ENCODE data around the gene CTCF. TPM values are rescaled to one million over a fixed set of nuclear protein-coding genes. Genes with fewer than 3 reads are reported as not detected.

Gene CTCF
- total RNA-seq, 2 donors from 2014 or later = 61.3 to 74.6 TPM

GRCh38 chr16:67528870-67529581 lies 33.3 kb upstream of the CTCF start:
- Histone ChIP-seq H3K27ac (ENCODE audit: low read depth, low read length) (peak overlapping the region; percentile 21), H3K4me3 (ENCODE audit: low read length) (peak overlapping the region; percentile 83), H3K36me3 (ENCODE audit: control insufficient read depth, insufficient read depth, low read length) (no peaks in the 10 kb centered on the region), H3K9ac (ENCODE audit: extremely low read depth, low read length, poor library complexity, severe bottlenecking) (peak overlapping the region; percentile 63), H3K27me3 (ENCODE audit: control insufficient read depth, insufficient read depth, low read length, poor library complexity, severe bottlenecking) (peaks cover 36% of the 10 kb centered on the region), H3K9me3 (ENCODE audit: control insufficient read depth, low read length) (no peaks in the 10 kb centered on the region), H3K4me1 (ENCODE audit: control insufficient read depth, insufficient read depth, low read length) (peaks cover 7% of the 10 kb centered on the region)
- peak overlapping the region; percentile 76 for H3K27ac Mint-ChIP-seq
- peaks cover 2% of the 10 kb centered on the region for H3K36me3 Mint-ChIP-seq (ENCODE audit: low read depth)
- WGBS, 2 experiments (ENCODE audit: insufficient coverage in 1 of 2, insufficient read length in 1 of 2) = 1% methylated on average over 17 to 65 of the region's 65 CpGs
- H3K4me1 Mint-ChIP-seq = peaks cover 23% of the 10 kb centered on the region
- peak overlapping the region; percentile 80 for H3K4me3 Mint-ChIP-seq
- TF ChIP-seq CTCF (conservative IDR thresholded peaks at IDR 0.05) = no peak
- peak; percentile 82 for DNase-seq
- peaks cover 83% of the 10 kb centered on the region for H3K27me3 Mint-ChIP-seq (ENCODE audit: insufficient read depth)
- H3K9me3 Mint-ChIP-seq = no peaks in the 10 kb centered on the region

GRCh38 chr16:67529582-67530012 lies 32.7 kb upstream of the CTCF start:
- DNase-seq = no peak
- Mint-ChIP-seq H3K36me3 (ENCODE audit: low read depth) (peaks cover 2% of the 10 kb centered on the region), H3K27ac (peak overlapping the region; percentile 76), H3K9me3 (no peaks in the 10 kb centered on the region), H3K4me3 (peak overlapping the region; percentile 80), H3K27me3 (ENCODE audit: insufficient read depth) (peaks cover 81% of the 10 kb centered on the region), H3K4me1 (peaks cover 23% of the 10 kb centered on the region)
- peaks cover 7% of the 10 kb centered on the region for H3K4me1 ChIP-seq (ENCODE audit: control insufficient read depth, insufficient read depth, low read length)
- no peak for TF ChIP-seq CTCF (conservative IDR thresholded peaks at IDR 0.05)
- peak overlapping the region; percentile 21 for H3K27ac ChIP-seq (ENCODE audit: low read depth, low read length)
- no peaks in the 10 kb centered on the region for H3K36me3 ChIP-seq (ENCODE audit: control insufficient read depth, insufficient read depth, low read length)
- H3K9ac ChIP-seq (ENCODE audit: extremely low read depth, low read length, poor library complexity, severe bottlenecking) = peak overlapping the region; percentile 63
- H3K9me3 ChIP-seq (ENCODE audit: control insufficient read depth, low read length) = no peaks in the 10 kb centered on the region
- H3K27me3 ChIP-seq (ENCODE audit: control insufficient read depth, insufficient read depth, low read length, poor library complexity, severe bottlenecking) = peaks cover 30% of the 10 kb centered on the region
- 13 to 14% methylated on average over 8 to 16 of the region's 16 CpGs for WGBS, 2 experiments (ENCODE audit: insufficient coverage in 1 of 2, insufficient read length in 1 of 2)
- H3K4me3 ChIP-seq (ENCODE audit: low read length) = peak overlapping the region; percentile 83

GRCh38 chr16:67530013-67530939 lies 32.0 kb upstream of the CTCF start:
- peak overlapping the region; percentile 80 for H3K4me3 Mint-ChIP-seq
- H3K36me3 Mint-ChIP-seq (ENCODE audit: low read depth) = peaks cover 2% of the 10 kb centered on the region
- no peak for TF ChIP-seq CTCF (conservative IDR thresholded peaks at IDR 0.05)
- peak overlapping the region; percentile 63 for H3K9ac ChIP-seq (ENCODE audit: extremely low read depth, low read length, poor library complexity, severe bottlenecking)
- H3K9me3 Mint-ChIP-seq = no peaks in the 10 kb centered on the region
- no peak overlapping the region for H3K27ac ChIP-seq (ENCODE audit: low read depth, low read length)
- no peaks in the 10 kb centered on the region for H3K9me3 ChIP-seq (ENCODE audit: control insufficient read depth, low read length)
- H3K27ac Mint-ChIP-seq = peak overlapping the region; percentile 76
- H3K4me3 ChIP-seq (ENCODE audit: low read length) = peak overlapping the region; percentile 83
- peaks cover 7% of the 10 kb centered on the region for H3K4me1 ChIP-seq (ENCODE audit: control insufficient read depth, insufficient read depth, low read length)
- H3K36me3 ChIP-seq (ENCODE audit: control insufficient read depth, insufficient read depth, low read length) = no peaks in the 10 kb centered on the region
- DNase-seq = peak; percentile 64
- H3K4me1 Mint-ChIP-seq = peaks cover 23% of the 10 kb centered on the region
- peaks cover 35% of the 10 kb centered on the region for H3K27me3 ChIP-seq (ENCODE audit: control insufficient read depth, insufficient read depth, low read length, poor library complexity, severe bottlenecking)
- peaks cover 81% of the 10 kb centered on the region for H3K27me3 Mint-ChIP-seq (ENCODE audit: insufficient read depth)
- 14 to 24% methylated on average over 12 to 48 of the region's 48 CpGs for WGBS, 2 experiments (ENCODE audit: insufficient coverage in 1 of 2, insufficient read length in 1 of 2)

Data from endodermal cell (in vitro differentiated cells).